Hypothalamus (tissue), 51 donors: Measurements from ENCODE around the gene SYNGR2.
"Not testable (repeated sequence)": the region's sequence is repeated elsewhere in the genome, so short reads cannot be mapped to it uniquely, and the experiment has no call there.

Experiments used
- DNase-seq, 51 donors: peaks; one replicate each; lab custom pipeline; 2025; lab: John Stamatoyannopoulos, UW

Gene SYNGR2

GRCh38 chr17:78129351-78130089, 38.9 kb upstream of the SYNGR2 start:
- no peak for DNase-seq

GRCh38 chr17:78130090-78130436, 38.3 kb upstream of the SYNGR2 start:
- no peak for DNase-seq

DNA sequence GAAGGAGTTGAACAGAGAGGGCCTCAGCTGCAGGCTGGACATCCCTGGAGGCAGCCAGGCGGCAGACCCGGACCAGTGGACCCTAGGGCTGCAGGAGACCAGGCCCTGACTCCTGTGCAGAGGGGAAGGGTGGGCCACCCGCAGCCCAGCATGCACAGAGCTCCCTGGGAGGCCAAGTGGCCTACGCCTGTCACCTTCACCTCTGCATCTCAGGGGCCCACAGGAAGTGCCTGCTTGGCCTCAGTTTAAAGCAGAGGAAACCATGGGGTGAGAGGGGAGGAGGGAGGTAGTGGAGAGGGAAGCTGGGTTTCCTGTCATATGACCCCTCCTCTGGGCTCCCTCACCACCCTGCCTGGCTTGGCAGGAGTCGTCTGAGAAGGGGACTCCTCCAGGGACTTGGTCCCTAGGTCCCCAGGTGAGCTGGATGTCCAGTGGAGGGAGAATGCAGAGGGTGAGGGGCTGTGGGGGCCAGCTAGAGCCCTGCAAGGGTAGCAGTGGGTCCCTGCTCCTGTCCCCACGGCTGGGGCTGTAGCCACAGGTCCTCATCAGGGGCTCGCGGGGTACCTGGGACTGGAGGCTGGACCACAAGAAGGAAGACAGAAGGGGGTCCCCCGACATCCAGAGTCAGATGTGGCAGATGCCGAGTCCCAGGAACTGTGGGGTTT, 37.8 kb upstream of the SYNGR2 start, which contains the start of gene TMC8:
TMC8 (plus strand) TSS at position 335 of the 665 bp plus-strand sequence. CDS start 818 bp downstream, outside the sequence.
- peak in 7 of 51 donors; percentile 19 to 39 (median 36) for DNase-seq

- peak in 18 of 51 donors; percentile 12 to 75 (median 46) for DNase-seq
Measured at GRCh38 chr17:78131172-78132083, 37.0 kb upstream of the SYNGR2 start.

- DNase-seq, result no peak
Measured at GRCh38 chr17:78132084-78132676, 36.2 kb upstream of the SYNGR2 start.

- DNase-seq, result no peak
Measured at GRCh38 chr17:78132767-78133178, 35.6 kb upstream of the SYNGR2 start.

- DNase-seq, result no peak
Measured at GRCh38 chr17:78133179-78133951, 35.0 kb upstream of the SYNGR2 start.

GRCh38 chr17:78133971-78134898, 34.1 kb upstream of the SYNGR2 start:
- DNase-seq, result peak in 15 of 51 donors; percentile 20 to 69 (median 41)

GRCh38 chr17:78134899-78135385, 33.4 kb upstream of the SYNGR2 start:
- no peak for DNase-seq

GRCh38 chr17:78135858-78136500, 32.4 kb upstream of the SYNGR2 start:
- DNase-seq, result no peak

GRCh38 chr17:78137392-78138203, 30.8 kb upstream of the SYNGR2 start:
- DNase-seq, result no peak

DNA sequence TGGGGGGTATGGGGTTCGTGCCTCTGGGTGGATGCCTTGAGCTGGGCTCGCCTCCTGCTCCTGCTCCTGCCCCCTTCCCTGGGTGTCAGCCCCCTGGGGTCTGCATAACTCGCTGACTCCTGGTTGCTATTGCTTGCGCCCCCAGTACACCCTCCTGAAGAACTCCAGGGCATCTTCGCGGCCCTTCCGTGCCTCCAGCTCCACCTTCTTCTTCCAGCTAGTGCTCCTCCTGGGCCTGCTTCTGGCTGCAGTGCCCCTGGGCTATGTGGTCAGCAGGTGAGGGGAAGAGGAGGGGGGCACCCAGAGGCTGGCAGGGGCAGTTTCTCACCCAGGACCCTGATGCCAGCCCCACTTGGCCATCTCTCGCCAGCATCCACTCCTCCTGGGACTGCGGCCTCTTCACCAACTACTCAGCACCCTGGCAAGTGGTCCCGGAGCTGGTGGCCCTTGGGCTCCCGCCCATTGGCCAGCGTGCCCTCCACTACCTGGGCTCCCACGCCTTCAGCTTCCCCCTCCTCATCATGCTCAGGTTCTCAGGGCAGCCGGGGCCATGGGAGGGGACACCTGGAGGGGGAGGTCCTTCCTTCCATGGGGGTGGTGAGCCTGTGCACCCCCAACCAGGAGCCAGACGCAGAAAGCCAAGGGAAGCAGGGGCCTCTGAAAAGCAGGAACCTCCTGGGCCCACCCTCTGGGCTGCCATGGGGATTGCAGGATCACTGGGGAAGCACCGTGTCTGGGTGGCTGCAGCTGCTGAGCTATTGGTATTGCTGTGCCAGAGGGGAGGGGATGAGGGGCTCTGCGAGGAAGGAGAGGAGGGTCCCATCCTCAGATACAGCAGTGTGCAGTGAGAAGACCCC, 29.9 kb upstream of the SYNGR2 start:
- DNase-seq, result no peak

DNA sequence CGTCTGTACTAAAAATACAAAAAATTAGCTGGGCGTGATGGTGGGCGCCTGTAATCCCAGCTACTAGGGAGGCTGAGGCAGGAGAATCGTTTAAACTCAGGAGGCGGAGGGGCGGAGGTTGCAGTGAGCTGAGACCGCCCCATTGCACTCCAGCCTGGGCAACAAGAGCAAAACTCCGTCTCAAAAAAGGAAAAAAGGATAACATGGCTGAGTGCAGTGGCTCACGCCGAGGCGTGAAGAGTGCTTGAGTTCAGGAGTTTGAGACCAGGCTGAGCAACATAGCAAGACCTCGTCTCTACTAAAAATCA, 28.6 kb upstream of the SYNGR2 start:
- not testable (repeated sequence) for DNase-seq

GRCh38 chr17:78140169-78141051, 28.0 kb upstream of the SYNGR2 start:
- peak in 17 of 51 donors; percentile 11 to 56 (median 46) for DNase-seq

DNA sequence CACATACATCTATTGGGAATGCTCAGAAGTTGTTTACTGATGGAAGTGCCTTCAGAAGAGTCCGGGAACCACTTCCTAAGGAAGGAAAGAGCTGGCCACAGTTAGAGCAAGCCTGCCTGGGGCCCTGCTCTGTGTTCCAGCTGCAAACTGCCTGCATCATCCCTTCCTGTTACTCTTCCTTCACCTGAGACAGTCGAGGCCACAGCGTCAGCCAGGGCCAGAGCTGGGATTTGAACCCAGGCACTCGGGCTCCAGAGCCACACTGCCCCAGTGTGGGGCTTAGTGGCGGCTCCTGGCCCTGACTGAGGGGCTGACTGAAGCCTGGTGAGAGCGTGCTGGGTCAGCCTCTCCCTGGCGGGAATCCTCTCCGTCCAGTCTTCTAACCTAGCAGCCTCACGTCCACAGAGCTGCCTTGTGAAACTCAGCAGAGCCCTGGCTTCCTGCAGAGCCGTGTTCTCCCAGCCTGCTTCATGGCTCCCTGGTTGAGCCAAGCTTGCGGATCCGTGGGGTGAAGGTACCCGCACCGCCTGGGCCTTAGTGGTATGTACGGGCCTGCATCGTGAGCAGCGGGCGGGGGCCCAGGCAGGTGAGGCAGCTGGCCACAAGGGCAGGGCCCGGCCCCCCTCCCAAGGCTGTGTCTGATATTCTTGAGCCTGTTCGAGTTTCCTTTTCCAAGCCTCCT, 26.8 kb upstream of the SYNGR2 start:
- DNase-seq, result no peak
